RWPE1 (cell line): ENCODE results near the gene UNC13D.
"Not testable (repeated sequence)": the region's sequence is repeated elsewhere in the genome, so short reads cannot be mapped to it uniquely, and the experiment has no call there.

Source experiments
- CTCF ChIA-PET: fragments of 350-600 bp; sonication (Branson Sonifier 250); formaldehyde crosslinking; extraction: SDS; loops from one replicate; lab custom pipeline; 2021; lab: Yijun Ruan, JAX
- POLR2A ChIA-PET: fragments of 400-600 bp; formaldehyde crosslinking; extraction: SDS; loops from one replicate; lab custom pipeline; 2020; ENCODE audit warnings: antibody characterized with exemption; ENCODE audit not compliant: low non-redundant PET; lab: Yijun Ruan, JAX
- DNase-seq: peaks from one replicate; pipeline ENCODE4 v3.0.0; 2012; ENCODE audit warnings: low spot score
- H3K27ac ChIP-seq: fragments of 450-650 bp; 2 replicates; pipeline ENCODE4 v1.5.1; 2017
- CTCF ChIP-seq: fragments of 450-650 bp; conservative IDR thresholded peaks from 2 replicates; pipeline ENCODE4 v1.5.1; 2017; ENCODE audit warnings: low read depth, mild to moderate bottlenecking

Gene UNC13D

DNA sequence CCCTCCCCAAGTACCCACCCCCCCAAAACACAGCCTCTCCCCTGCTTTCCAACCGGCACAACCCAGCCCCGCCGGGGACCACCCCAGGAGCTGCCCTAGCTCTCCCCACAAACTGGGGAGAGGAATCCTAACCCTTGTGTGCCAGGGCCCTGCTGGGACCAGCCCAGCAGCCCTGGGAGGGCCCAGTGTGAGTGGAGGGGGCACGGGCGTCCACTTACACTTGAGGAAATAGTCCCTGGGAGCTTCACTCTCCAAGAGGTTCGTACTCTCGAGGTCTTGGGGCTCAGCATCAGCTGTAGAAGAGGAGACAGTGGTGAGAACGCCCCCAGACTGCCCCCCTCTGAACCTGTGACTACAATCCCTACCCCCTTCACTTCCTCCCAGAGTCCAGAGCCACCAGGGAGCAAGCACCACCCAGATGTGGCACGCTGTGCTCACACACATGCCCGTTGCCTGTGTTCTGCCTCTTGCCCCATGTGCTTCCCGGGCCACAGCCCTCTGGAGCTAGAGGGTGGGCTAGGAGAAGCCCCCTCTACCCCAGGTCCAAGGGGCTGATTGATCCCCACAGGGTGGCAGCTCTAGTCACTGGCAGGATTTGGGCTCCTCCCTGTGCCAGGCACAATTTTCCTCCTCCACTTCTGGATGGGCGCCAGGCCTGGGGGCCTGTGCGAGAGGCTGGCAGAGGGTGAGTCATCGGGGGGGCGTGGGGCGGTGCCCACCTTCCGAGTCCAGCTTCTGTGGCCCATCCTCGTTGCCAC, 31.2 kb upstream of the UNC13D start:
- ChIA-PET CTCF (interaction anchor here (0.5 to 1.9 kb wide), 10 partner anchors 14 to 494 kb away, joined by 3 to 11 read pairs (median 3); partner anchors contain the start of genes TRIM65 and UNC13D), POLR2A (interaction anchor here (0.6 to 1.8 kb wide), 5 partner anchors 20 to 113 kb away, joined by 3 to 10 read pairs (median 4); partner anchors contain the start of gene WBP2)
- peak overlapping the region; percentile 98 for H3K27ac ChIP-seq
- no peak for TF ChIP-seq CTCF
- DNase-seq, result no peak

GRCh38 chr17:75874323-75875181, 30.3 kb upstream of the UNC13D start:
- H3K27ac ChIP-seq, result peak overlapping the region; percentile 98
- POLR2A ChIA-PET, result interaction anchor here (0.6 to 1.8 kb wide), 3 partner anchors 19 to 112 kb away, joined by 4 to 10 read pairs (median 4); partner anchors contain the start of gene WBP2
- TF ChIP-seq CTCF, result no peak
- DNase-seq, result no peak
- CTCF ChIA-PET, result interaction anchor here (0.6 to 1.9 kb wide), 3 partner anchors 18 to 30 kb away, joined by 3 to 11 read pairs (median 4); partner anchors contain the start of gene UNC13D

- ChIA-PET POLR2A (no interaction called here), CTCF (interaction anchor here (1.0 kb wide), 1 partner anchor 17 kb away, joined by 4 read pairs; no protein-coding TSS in a partner anchor)
- H3K27ac ChIP-seq, result peak overlapping the region; percentile 98
- no peak for TF ChIP-seq CTCF
- DNase-seq, result no peak
These were observed 29.6 kb upstream of the UNC13D start for GRCh38 chr17:75873587-75874322.

- no peak for TF ChIP-seq CTCF
- peak overlapping the region; percentile 98 for H3K27ac ChIP-seq
- ChIA-PET CTCF (interaction anchor here (0.5 to 0.7 kb wide), 3 partner anchors 10 to 107 kb away, joined by 3 read pairs; no protein-coding TSS in a partner anchor), POLR2A (interaction anchor here (0.5 to 1.3 kb wide), 3 partner anchors 10 to 30 kb away, joined by 3 to 7 read pairs (median 5); partner anchors contain the start of gene WBP2)
- peak; percentile 80 for DNase-seq
These were observed 28.5 kb upstream of the UNC13D start for GRCh38 chr17:75872434-75873351.

DNA sequence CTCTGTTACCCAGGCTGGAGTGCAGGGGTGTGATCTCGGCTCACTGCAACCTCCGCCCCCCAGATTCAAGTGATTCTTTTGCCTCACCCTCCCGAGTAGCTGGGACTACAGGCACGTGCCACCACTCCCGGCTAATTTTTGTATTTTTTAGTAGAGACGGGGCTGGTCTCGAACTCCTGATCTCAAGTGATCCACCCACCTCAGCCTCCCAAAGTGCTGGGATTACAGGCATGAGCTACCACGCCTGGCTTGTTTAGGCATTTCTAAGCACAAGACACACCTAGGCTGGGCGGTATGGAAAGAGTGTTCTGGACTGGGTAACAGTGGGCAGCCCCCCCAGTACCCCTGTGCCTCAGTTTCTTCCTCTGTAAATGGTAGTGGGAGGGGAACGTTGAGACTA, 26.0 kb upstream of the UNC13D start:
- peak overlapping the region; percentile 98 for H3K27ac ChIP-seq
- POLR2A ChIA-PET, result interaction anchor here (0.6 to 1.0 kb wide), 2 partner anchors 15 to 34 kb away, joined by 3 read pairs; partner anchors contain the start of gene WBP2
- DNase-seq, CTCF ChIA-PET: not testable (repeated sequence)
